Caco-2 (cell line): ENCODE data around the gene BARX1. TPM values are rescaled to one million over a fixed set of nuclear protein-coding genes. Genes with fewer than 3 reads are reported as not detected.

ENCODE experiments used
- BruUV-seq: library from RNA; stranded (reverse); fragments of 400-500 nt; replicated peaks from 2 replicates; lab custom pipeline; 2021; lab: Mats Ljungman, UMichigan
- CTCF ChIA-PET: fragments of 300-600 bp; sonication (Branson Sonifier 250); formaldehyde crosslinking; loops from one replicate; lab custom pipeline; 2022; ENCODE audit warnings: antibody characterized with exemption; lab: Charles Lee
- POLR2A ChIA-PET: fragments of 300-600 bp; sonication (Branson Sonifier 250); formaldehyde crosslinking; loops from one replicate; lab custom pipeline; 2022; ENCODE audit warnings: antibody characterized with exemption; lab: Charles Lee
- DNase-seq, 2 experiments: peaks; one replicate each; pipeline versions ENCODE4 v3.0.0 to v3.0.0-alpha.2; 2020 to 2022
- H3K27me3 ChIP-seq: replicated peaks from 2 replicates; pipeline ENCODE4 v1.6.0; 2011; ENCODE audit warnings: low read length; ENCODE audit not compliant: control insufficient read depth, insufficient read depth
- H3K36me3 ChIP-seq: 2 replicates; pipeline ENCODE4 v1.5.1; 2011; ENCODE audit warnings: low read length; ENCODE audit not compliant: control insufficient read depth, insufficient read depth
- H3K4me1 ChIP-seq: fragments of 250-450 bp; sonication (Bioruptor Pico); 2 replicates; pipeline ENCODE4 v1.5.1; 2020; ENCODE audit warnings: mild to moderate bottlenecking
- H3K4me3 ChIP-seq: 2 replicates; pipeline ENCODE4 v1.5.1; 2011; ENCODE audit warnings: low read depth, mild to moderate bottlenecking, control low read depth, low read length
- H3K9me3 ChIP-seq: fragments of 250-450 bp; sonication (Bioruptor Pico); 2 replicates; pipeline ENCODE4 v1.5.1; 2020; ENCODE audit warnings: mild to moderate bottlenecking, moderate library complexity
- H3K27ac Mint-ChIP-seq: one replicate; pipeline ENCODE4 v1.8.0; 2022; ENCODE audit warnings: mixed read lengths; ENCODE audit not compliant: unreplicated experiment
- H3K27me3 Mint-ChIP-seq: one replicate; pipeline ENCODE4 v1.8.0; 2022; ENCODE audit warnings: mixed read lengths; ENCODE audit not compliant: insufficient read depth, unreplicated experiment
- H3K36me3 Mint-ChIP-seq: one replicate; pipeline ENCODE4 v1.8.0; 2022; ENCODE audit warnings: mild to moderate bottlenecking, mixed read lengths; ENCODE audit not compliant: insufficient read depth, unreplicated experiment
- H3K4me1 Mint-ChIP-seq: one replicate; pipeline ENCODE4 v1.8.0; 2022; ENCODE audit warnings: low read depth, mixed read lengths; ENCODE audit not compliant: unreplicated experiment
- H3K4me3 Mint-ChIP-seq: one replicate; pipeline ENCODE4 v1.8.0; 2022; ENCODE audit warnings: mild to moderate bottlenecking, moderate library complexity, mixed read lengths; ENCODE audit not compliant: unreplicated experiment
- H3K9me3 Mint-ChIP-seq: one replicate; pipeline ENCODE4 v1.8.0; 2022; ENCODE audit warnings: mixed read lengths; ENCODE audit not compliant: unreplicated experiment
- intact Hi-C: fragments of 100-400 bp; cut with micrococcal nuclease; formaldehyde crosslinking; loops from one replicate; pipeline ENCODE4 v1.10.0; 2022; ENCODE audit not compliant: unreplicated experiment
- total RNA-seq: library from RNA; stranded (reverse); gene quantifications from 2 replicates; pipeline ENCODE4 v1.2.3, GENCODE V29; 2022
- TF ChIP-seq, protein P1 (sequence below), 2 experiments: fragments of 200-600 bp in 1 of 2; IDR thresholded peaks; 1 replicate in 1 of 2; 2 replicates in 1 of 2; pipeline versions ENCODE4 v1.5.1 to v1.8.0; 2011 to 2022; ENCODE audit warnings: antibody characterized with exemption in 1 of 2, control low read depth in 1 of 2, inconsistent platforms in 1 of 2, low read depth in 1 of 2, low read length in 1 of 2, mild to moderate bottlenecking in 1 of 2, moderate library complexity in 1 of 2; ENCODE audit not compliant: insufficient read depth in 1 of 2, severe bottlenecking in 1 of 2, unreplicated experiment in 1 of 2

Gene BARX1
- total RNA-seq, 1 experiment from 2014 or later = not detected

- Histone ChIP-seq H3K36me3 (no peaks in the 10 kb centered on the region), H3K9me3 (no peaks in the 10 kb centered on the region), H3K27me3 (no peaks in the 10 kb centered on the region), H3K4me3 (no peak overlapping the region), H3K4me1 (no peaks in the 10 kb centered on the region)
- intact Hi-C loops = no loop called here
- H3K27ac Mint-ChIP-seq = no peak overlapping the region
- no peaks in the 10 kb centered on the region for H3K4me1 Mint-ChIP-seq
- TF ChIP-seq, protein P1, sequence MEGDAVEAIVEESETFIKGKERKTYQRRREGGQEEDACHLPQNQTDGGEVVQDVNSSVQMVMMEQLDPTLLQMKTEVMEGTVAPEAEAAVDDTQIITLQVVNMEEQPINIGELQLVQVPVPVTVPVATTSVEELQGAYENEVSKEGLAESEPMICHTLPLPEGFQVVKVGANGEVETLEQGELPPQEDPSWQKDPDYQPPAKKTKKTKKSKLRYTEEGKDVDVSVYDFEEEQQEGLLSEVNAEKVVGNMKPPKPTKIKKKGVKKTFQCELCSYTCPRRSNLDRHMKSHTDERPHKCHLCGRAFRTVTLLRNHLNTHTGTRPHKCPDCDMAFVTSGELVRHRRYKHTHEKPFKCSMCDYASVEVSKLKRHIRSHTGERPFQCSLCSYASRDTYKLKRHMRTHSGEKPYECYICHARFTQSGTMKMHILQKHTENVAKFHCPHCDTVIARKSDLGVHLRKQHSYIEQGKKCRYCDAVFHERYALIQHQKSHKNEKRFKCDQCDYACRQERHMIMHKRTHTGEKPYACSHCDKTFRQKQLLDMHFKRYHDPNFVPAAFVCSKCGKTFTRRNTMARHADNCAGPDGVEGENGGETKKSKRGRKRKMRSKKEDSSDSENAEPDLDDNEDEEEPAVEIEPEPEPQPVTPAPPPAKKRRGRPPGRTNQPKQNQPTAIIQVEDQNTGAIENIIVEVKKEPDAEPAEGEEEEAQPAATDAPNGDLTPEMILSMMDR (IDR thresholded peaks at IDR 0.05; ENCODE audit: insufficient read depth in 1 of 2, low read depth in 1 of 2, low read length in 1 of 2, severe bottlenecking in 1 of 2, unreplicated experiment in 1 of 2) = no peak
- CTCF ChIA-PET = interaction anchor here (0.6 kb wide), 1 partner anchor 225 kb away, joined by 4 read pairs; no protein-coding TSS in a partner anchor
- H3K36me3 Mint-ChIP-seq = no peaks in the 10 kb centered on the region
- no TSS peak for BruUV-seq
- no peak overlapping the region for H3K4me3 Mint-ChIP-seq
- peaks cover 4% of the 10 kb centered on the region for H3K27me3 Mint-ChIP-seq
- DNase-seq = no peak
- peaks cover 22% of the 10 kb centered on the region for H3K9me3 Mint-ChIP-seq
- POLR2A ChIA-PET = no interaction called here
Observed at GRCh38 chr9:93988056-93988455, 32.9 kb upstream of the BARX1 start.

DNA sequence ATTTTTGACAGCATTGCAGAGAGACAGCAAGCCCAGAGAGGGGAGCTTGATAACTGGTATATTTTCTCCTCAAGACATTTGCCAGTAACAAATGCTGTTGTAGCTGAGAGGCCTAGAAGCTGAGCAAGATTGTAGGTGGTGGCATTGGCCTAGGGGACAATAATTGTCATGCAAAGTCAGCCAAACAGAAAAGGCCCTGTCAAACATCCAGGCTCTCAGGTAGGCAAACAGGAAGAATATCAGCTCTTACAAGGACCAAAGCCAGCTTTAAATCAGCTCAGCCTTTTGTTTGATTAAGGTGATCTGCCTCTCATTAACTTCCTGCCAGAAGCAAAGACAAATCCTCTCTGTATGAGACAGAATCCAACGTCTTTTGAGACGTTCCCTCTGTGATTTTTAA lies 29.7 kb upstream of the BARX1 start:
- Histone ChIP-seq H3K4me1 (no peaks in the 10 kb centered on the region), H3K27me3 (no peaks in the 10 kb centered on the region), H3K4me3 (no peak overlapping the region), H3K9me3 (no peaks in the 10 kb centered on the region), H3K36me3 (no peaks in the 10 kb centered on the region)
- DNase-seq = no peak
- ChIA-PET POLR2A (no interaction called here), CTCF (no interaction called here)
- H3K4me3 Mint-ChIP-seq = no peak overlapping the region
- H3K36me3 Mint-ChIP-seq = no peaks in the 10 kb centered on the region
- H3K9me3 Mint-ChIP-seq = peaks cover 14% of the 10 kb centered on the region
- no TSS peak for BruUV-seq
- intact Hi-C loops = no loop called here
- TF ChIP-seq, protein P1 (IDR thresholded peaks at IDR 0.05; ENCODE audit: insufficient read depth in 1 of 2, low read depth in 1 of 2, low read length in 1 of 2, severe bottlenecking in 1 of 2, unreplicated experiment in 1 of 2) = no peak
- peaks cover 3% of the 10 kb centered on the region for H3K27me3 Mint-ChIP-seq
- H3K27ac Mint-ChIP-seq = no peak overlapping the region
- H3K4me1 Mint-ChIP-seq = no peaks in the 10 kb centered on the region

DNA sequence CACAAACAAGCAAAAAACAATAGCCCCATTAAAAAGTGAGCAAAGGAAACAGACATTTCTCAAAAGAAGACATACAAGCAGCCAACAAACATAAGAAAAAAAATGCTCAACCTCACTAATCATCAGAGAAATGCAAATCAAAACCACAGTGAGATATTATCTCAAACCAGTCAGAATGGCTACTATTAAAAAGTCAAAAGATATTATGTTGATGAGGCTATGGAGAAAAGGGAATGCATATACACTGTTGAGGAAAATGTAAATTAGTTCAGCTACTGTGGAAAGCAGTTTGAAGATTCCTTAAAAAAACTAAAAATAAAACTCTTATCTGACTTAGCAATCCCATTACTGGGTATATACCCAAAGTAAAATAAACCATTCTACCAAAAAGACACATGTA lies 28.7 kb upstream of the BARX1 start:
- BruUV-seq = no TSS peak
- peaks cover 3% of the 10 kb centered on the region for H3K27me3 Mint-ChIP-seq
- Histone ChIP-seq H3K4me1 (no peaks in the 10 kb centered on the region), H3K9me3 (no peaks in the 10 kb centered on the region), H3K36me3 (no peaks in the 10 kb centered on the region), H3K4me3 (no peak overlapping the region), H3K27me3 (no peaks in the 10 kb centered on the region)
- no peaks in the 10 kb centered on the region for H3K36me3 Mint-ChIP-seq
- H3K4me3 Mint-ChIP-seq = no peak overlapping the region
- no peak overlapping the region for H3K27ac Mint-ChIP-seq
- intact Hi-C loops = no loop called here
- no peak for DNase-seq
- H3K9me3 Mint-ChIP-seq = peaks cover 14% of the 10 kb centered on the region
- no peaks in the 10 kb centered on the region for H3K4me1 Mint-ChIP-seq
- TF ChIP-seq, protein P1 (IDR thresholded peaks at IDR 0.05; ENCODE audit: insufficient read depth in 1 of 2, low read depth in 1 of 2, low read length in 1 of 2, severe bottlenecking in 1 of 2, unreplicated experiment in 1 of 2) = no peak
- ChIA-PET CTCF (interaction anchor here (0.6 kb wide), 1 partner anchor 301 kb away, joined by 3 read pairs; no protein-coding TSS in a partner anchor), POLR2A (no interaction called here)
